KMS-11 (cell line): ENCODE data around the gene GZF1.

ENCODE experiments used
- H2AFZ ChIP-seq: fragments of 200-600 bp; sonication (generic); 2 replicates; pipeline ENCODE4 v1.6.1; 2016; ENCODE audit warnings: antibody characterized with exemption, mixed run types, low read depth
- H3K27ac ChIP-seq: fragments of 200-600 bp; sonication (generic); 2 replicates; pipeline ENCODE4 v1.6.1; 2016; ENCODE audit warnings: mild to moderate bottlenecking, mixed run types
- H3K27me3 ChIP-seq: fragments of 200-600 bp; sonication (generic); 2 replicates; pipeline ENCODE4 v1.6.1; 2017; ENCODE audit warnings: mild to moderate bottlenecking, low read depth, mixed run types, moderate library complexity; ENCODE audit not compliant: insufficient read depth
- H3K36me3 ChIP-seq: fragments of 200-600 bp; sonication (generic); 2 replicates; pipeline ENCODE4 v1.6.1; 2017; ENCODE audit warnings: mild to moderate bottlenecking, mixed run types; ENCODE audit not compliant: insufficient read depth
- H3K4me1 ChIP-seq: fragments of 200-600 bp; sonication (generic); 2 replicates; pipeline ENCODE4 v1.6.1; 2016; ENCODE audit warnings: mild to moderate bottlenecking, low read depth, mixed run types; ENCODE audit not compliant: poor library complexity, severe bottlenecking
- H3K4me2 ChIP-seq: fragments of 200-600 bp; sonication (generic); 2 replicates; pipeline ENCODE4 v1.7.0; 2016; ENCODE audit warnings: mild to moderate bottlenecking, mixed run types
- H3K4me3 ChIP-seq: fragments of 200-600 bp; sonication (generic); IDR thresholded peaks from 2 replicates; pipeline ENCODE4 v1.6.1; 2017; ENCODE audit warnings: low read depth, low read length, mixed read lengths; ENCODE audit not compliant: insufficient read depth
- H3K79me2 ChIP-seq: fragments of 200-600 bp; sonication (generic); 2 replicates; pipeline ENCODE4 v1.6.1; 2016; ENCODE audit warnings: low read depth, mixed run types; ENCODE audit not compliant: insufficient read depth
- H3K9ac ChIP-seq: fragments of 200-600 bp; sonication (generic); 2 replicates; pipeline ENCODE4 v1.6.1; 2016; ENCODE audit warnings: mild to moderate bottlenecking, mixed run types
- H4K20me1 ChIP-seq: fragments of 200-600 bp; sonication (generic); 2 replicates; pipeline ENCODE4 v1.6.1; 2016; ENCODE audit warnings: mild to moderate bottlenecking, mixed run types; ENCODE audit not compliant: insufficient read depth
- CTCF ChIP-seq: fragments of 200-600 bp; sonication (generic); conservative IDR thresholded peaks from 2 replicates; pipeline ENCODE4 v1.6.1; 2017; ENCODE audit warnings: low read depth, mild to moderate bottlenecking, antibody characterized with exemption, low read length, moderate library complexity, mixed read lengths

GZF1 gene

GRCh38 chr20:23410916-23411695 is 49.1 kb downstream of the GZF1 start:
- H3K4me3 ChIP-seq: no peak overlapping the region
- no peak overlapping the region for H3K9ac ChIP-seq
- H3K27ac ChIP-seq: no peak overlapping the region
- H4K20me1 ChIP-seq: no peaks in the 10 kb centered on the region
- H3K79me2 ChIP-seq: peaks cover 70% of the 10 kb centered on the region; the same call in 1 of the 2 replicates
- H2AFZ ChIP-seq: no peak overlapping the region
- TF ChIP-seq CTCF: no peak
- H3K4me2 ChIP-seq: no peak overlapping the region
- no peaks in the 10 kb centered on the region for H3K36me3 ChIP-seq
- H3K27me3 ChIP-seq: no peaks in the 10 kb centered on the region
- H3K4me1 ChIP-seq: peaks cover 7% of the 10 kb centered on the region

GRCh38 chr20:23412026-23412425 is 50.0 kb downstream of the GZF1 start:
- H3K4me1 ChIP-seq: peaks cover 7% of the 10 kb centered on the region
- no peak overlapping the region for H3K27ac ChIP-seq
- no peaks in the 10 kb centered on the region for H3K27me3 ChIP-seq
- no peak overlapping the region for H3K4me3 ChIP-seq
- H3K36me3 ChIP-seq: no peaks in the 10 kb centered on the region
- TF ChIP-seq CTCF: no peak
- H2AFZ ChIP-seq: no peak overlapping the region
- no peak overlapping the region for H3K4me2 ChIP-seq
- H3K9ac ChIP-seq: no peak overlapping the region
- H4K20me1 ChIP-seq: no peaks in the 10 kb centered on the region
- peaks cover 65% of the 10 kb centered on the region; the same call in 1 of the 2 replicates for H3K79me2 ChIP-seq

- Histone ChIP-seq H3K4me3 (no peak overlapping the region), H3K9ac (no peak overlapping the region), H3K4me1 (peaks cover 16% of the 10 kb centered on the region), H3K27ac (no peak overlapping the region), H4K20me1 (no peaks in the 10 kb centered on the region), H3K79me2 (peaks cover 52% of the 10 kb centered on the region; the same call in 1 of the 2 replicates), H3K36me3 (no peaks in the 10 kb centered on the region), H2AFZ (no peak overlapping the region), H3K27me3 (no peaks in the 10 kb centered on the region), H3K4me2 (no peak overlapping the region)
- TF ChIP-seq CTCF: no peak
Observed at GRCh38 chr20:23413862-23414422, 52.0 kb downstream of the GZF1 start.

GRCh38 chr20:23414526-23415188 is 52.7 kb downstream of the GZF1 start:
- TF ChIP-seq CTCF: no peak
- no peaks in the 10 kb centered on the region for H3K36me3 ChIP-seq
- H3K79me2 ChIP-seq: peaks cover 52% of the 10 kb centered on the region; the same call in 1 of the 2 replicates
- H3K4me2 ChIP-seq: no peak overlapping the region
- no peaks in the 10 kb centered on the region for H3K27me3 ChIP-seq
- H3K4me1 ChIP-seq: peaks cover 22% of the 10 kb centered on the region
- no peak overlapping the region for H3K9ac ChIP-seq
- H4K20me1 ChIP-seq: no peaks in the 10 kb centered on the region
- H2AFZ ChIP-seq: no peak overlapping the region
- no peak overlapping the region for H3K4me3 ChIP-seq
- no peak overlapping the region for H3K27ac ChIP-seq
